HS-27A (cell line): ENCODE results near the gene PTGER1.
"Not testable (repeated sequence)": the region's sequence is repeated elsewhere in the genome, so short reads cannot be mapped to it uniquely, and the experiment has no call there.

Experiments
- DNase-seq: peaks from one replicate; pipeline ENCODE4 v3.0.0-alpha.2; 2012; ENCODE audit warnings: low read depth, missing footprints

PTGER1 gene

GRCh38 chr19:14473978-14474578 lies 1.1 kb downstream of the PTGER1 start:
- no peak for DNase-seq

DNA sequence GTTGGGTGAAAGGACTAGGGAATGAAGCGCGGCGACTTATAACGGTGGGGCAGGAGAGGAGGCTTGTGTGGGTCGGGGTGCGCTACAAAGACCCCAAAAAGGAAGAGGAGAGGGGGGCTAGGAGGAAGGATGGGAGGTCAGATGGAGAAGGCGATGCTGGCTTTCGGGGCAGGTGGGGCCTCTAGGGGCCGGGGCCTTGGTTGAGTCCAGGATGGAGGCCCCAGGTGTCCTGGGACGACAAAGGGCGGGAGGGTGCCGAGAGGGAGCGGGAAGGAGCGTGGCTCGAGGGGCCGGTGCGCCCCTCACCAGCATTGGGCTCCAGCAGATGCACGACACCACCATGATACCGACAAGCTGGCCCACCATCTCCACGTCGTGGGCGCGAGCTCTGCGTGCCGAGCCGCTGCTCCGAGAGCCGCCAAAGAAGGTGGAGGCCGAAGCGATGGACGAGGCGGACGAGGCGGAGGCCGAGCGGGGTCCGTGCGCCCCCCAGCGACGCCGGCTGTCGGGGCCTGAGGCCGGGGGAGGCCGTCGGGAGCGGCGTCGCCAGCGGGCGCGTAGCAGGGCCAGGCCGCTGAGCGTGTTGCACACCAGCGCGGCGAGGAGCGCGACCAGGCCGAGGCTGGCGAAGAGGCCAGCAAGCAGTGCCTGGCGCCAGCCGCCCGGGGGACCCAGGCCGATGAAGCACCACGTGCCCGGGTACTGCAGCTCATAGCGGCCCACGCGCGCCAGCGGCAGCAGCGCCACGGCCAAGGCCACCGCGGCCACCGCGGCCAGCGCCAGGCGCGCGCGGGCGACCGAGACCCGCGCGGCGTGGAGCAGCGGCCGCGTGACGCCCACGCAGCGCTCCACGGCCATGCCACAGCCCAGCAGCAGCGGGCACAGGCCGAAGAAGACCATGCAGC lies 1.8 kb downstream of the PTGER1 start:
- DNase-seq, result no peak

DNA sequence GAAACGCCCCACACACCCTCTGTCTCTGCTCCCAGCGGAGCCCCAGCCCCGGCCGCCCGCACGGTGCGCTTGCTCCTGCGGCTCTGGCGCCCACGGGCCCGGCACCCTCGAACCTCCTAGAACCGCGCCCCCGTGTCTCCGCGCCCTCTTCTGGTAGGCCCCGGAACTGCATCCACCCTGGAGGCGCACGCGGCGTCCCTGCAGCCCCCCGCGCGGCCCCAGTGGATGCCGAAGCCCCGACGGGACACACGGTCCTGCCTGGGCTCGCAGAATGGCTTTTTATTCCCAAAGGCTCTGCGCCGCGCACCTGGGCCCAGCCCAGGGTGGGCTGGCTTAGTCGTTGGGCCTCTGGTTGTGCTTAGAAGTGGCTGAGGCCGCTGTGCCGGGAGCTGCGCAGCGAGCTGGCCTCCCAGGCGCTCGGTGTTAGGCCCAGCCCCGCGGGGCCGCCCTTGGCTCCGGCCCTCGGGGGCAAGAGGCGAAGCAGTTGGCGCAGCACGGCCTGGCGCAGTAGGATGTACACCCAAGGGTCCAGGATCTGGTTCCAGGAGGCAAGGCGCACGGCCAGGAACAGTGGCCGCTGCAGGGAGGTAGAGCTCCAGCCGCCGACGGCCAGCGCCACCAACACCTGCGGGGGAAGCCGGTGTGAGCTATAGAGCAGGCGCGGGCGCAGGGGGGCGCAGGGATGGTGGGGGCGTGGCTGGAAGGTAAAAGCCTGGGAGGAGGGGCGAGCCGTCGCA lies 2.8 kb downstream of the PTGER1 start:
- DNase-seq, result no peak

DNA sequence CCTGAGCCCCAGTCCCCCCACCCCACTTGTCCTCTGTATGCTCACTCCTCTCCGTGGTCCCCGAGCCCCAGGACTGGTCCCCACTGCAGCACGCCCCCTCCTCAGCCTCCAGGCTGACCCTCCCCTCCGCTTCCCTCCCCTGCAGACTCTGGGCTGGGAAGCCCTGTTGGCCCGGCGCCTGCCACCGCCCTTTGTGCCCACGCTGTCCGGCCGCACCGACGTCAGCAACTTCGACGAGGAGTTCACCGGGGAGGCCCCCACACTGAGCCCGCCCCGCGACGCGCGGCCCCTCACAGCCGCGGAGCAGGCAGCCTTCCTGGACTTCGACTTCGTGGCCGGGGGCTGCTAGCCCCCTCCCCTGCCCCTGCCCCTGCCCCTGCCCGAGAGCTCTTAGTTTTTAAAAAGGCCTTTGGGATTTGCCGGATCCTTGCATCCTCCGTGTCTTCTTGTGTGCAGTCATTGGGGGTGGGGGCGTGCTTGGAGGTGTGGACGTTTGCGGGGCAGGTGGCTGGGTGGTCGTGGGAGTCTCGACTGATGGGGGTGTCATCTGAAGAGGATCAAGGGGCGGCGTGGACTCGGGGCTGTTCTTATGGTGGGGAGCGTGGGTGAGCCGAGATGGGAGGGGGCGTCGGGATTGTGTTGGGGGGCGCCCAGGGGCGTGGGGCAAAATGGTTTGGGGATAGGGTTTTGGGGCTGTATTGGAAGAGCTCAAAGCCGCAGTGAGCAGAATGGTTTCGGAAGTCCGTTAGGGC lies 3.5 kb downstream of the PTGER1 start:
- no peak for DNase-seq

DNA sequence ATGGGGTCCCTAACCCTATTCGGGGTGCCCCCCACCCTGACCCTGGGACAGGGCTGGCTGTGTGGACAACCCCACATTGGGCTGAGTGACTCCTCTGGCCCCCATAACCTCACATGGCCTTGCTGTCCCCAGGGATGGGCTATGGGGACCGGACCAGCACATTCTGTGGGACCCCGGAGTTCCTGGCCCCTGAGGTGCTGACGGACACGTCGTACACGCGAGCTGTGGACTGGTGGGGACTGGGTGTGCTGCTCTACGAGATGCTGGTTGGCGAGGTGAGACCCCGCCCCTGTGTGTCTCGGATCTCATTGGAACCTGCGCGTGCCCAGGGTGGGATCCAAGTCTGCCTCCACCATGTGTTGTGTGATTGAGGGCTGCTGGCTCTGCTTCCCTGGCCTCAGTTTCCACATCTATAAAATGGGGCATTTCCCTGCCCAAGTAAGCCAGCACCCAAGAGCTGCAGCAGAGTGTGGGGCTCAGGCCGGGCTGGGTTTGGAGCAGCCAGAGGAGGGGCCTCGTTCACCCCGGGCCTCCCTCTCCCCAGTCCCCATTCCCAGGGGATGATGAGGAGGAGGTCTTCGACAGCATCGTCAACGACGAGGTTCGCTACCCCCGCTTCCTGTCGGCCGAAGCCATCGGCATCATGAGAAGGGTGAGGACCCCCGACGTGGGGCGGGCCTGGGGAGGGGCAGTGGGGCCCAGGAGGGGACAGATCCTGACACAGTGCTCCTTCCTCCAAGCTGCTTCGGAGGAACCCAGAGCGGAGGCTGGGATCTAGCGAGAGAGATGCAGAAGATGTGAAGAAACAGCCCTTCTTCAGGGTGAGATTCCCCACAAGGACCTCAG lies 4.9 kb downstream of the PTGER1 start:
- DNase-seq, result no peak

DNA sequence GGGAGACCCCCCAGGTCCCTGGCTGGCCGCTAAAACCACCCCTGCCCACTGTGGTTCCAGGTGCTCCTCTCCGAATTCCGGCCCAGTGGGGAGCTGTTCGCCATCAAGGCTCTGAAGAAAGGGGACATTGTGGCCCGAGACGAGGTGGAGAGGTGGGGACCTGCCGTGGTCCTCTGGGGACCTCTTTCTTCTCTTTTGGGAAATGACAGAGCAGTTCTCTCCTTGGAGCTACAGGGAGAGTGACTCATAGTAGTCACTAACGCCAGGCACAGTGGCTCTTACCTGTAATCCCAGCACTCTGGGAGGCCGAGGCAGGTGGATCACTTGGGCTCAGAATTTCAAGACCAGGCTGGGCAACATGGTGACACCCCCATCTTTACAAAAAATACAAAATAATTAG lies 7.3 kb downstream of the PTGER1 start:
- no peak for DNase-seq

GRCh38 chr19:14467391-14467790 lies 7.8 kb downstream of the PTGER1 start:
- no peak for DNase-seq

DNA sequence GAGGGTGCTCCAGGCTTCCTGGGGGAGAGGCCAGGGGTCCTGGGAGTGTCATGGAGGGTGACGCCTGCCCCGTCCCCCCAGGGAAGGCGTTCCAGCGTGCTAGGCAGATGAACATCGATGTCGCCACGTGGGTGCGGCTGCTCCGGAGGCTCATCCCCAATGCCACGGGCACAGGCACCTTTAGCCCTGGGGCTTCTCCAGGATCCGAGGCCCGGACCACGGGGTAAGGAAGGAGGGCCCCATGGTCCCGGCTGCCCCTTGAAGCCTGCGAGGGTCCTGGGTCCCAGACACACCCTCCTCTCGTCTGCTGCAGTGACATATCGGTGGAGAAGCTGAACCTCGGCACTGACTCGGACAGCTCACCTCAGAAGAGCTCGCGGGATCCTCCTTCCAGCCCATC lies 11.4 kb downstream of the PTGER1 start:
- no peak for DNase-seq

GRCh38 chr19:14462401-14462800 lies 12.8 kb downstream of the PTGER1 start:
- DNase-seq, result not testable (repeated sequence)

DNA sequence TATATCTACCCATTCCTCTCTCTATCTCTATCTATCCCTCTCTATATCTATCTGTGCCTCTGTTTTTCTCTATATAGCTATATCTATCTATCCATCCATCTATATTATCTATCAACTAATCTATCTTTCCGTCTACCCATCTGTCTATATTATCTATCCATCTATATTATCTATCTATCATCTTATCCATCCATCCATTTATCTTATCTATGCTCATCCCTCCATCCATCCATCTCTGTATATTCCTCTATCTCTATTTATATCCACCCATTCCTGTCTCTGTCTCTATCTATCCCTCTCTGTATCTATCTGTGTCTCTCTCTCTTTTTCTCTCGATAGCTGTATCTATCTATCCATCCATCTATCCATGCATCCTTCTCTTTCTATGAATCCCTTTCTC lies 14.2 kb downstream of the PTGER1 start:
- no peak for DNase-seq

- no peak for DNase-seq
These were observed 15.5 kb downstream of the PTGER1 start for GRCh38 chr19:14459703-14460102.

DNA sequence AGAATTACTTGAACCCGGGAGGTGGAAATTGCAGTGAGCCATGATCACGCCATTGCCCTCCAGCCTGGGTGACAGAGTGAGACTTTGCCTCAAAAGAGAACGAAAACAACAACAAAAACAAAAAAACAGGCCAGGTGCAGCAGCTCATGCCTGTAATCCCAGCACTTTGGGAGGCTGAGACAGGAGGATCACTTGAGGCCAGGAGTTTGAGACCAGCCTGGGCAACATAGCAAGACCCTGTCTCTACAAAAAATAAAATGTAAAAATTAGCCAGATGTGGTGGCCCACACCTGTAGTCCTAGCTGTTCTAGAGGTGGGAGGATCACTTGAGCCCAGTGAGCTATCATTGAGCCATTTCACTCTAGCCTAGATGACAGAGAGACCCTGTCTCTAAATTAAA lies 22.9 kb downstream of the PTGER1 start:
- DNase-seq, result not testable (repeated sequence)

- DNase-seq, result no peak
These were observed 24.3 kb downstream of the PTGER1 start for GRCh38 chr19:14450876-14451275.

- DNase-seq, result no peak
These were observed 24.8 kb downstream of the PTGER1 start for GRCh38 chr19:14450168-14450874.

GRCh38 chr19:14449321-14449720 lies 25.8 kb downstream of the PTGER1 start:
- no peak for DNase-seq

DNA sequence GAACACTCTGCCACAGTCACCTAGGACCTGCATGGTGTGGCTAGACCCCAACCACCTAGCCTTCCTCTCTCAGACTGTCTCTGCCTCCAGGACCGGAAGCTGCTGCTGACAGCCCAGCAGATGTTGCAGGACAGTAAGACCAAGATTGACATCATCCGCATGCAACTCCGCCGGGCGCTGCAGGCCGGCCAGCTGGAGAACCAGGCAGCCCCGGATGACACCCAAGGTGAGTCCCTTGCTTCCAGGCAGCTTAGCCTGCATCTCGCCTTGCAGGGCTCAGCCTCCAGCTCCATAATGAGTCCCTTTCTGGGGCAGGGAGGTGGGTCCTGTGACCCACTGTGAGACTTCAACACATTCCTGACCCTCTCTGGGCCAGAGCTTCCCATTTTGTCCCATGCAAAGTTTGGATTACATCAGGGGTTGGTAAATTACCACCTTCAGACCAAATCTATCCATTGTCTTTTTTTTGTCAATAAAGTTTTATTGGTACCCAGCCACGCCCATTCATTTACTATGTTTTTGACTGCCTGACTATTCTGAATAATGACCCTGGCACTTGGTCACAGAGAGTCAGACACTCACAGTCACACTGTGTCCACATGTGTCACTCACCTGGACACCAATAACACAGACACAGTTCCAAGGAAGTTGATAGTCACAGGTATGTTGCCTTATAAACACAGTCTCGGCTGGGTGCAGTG lies 28.7 kb downstream of the PTGER1 start:
- no peak for DNase-seq

- no peak for DNase-seq
These were observed 31.4 kb downstream of the PTGER1 start for GRCh38 chr19:14443632-14444216.

DNA sequence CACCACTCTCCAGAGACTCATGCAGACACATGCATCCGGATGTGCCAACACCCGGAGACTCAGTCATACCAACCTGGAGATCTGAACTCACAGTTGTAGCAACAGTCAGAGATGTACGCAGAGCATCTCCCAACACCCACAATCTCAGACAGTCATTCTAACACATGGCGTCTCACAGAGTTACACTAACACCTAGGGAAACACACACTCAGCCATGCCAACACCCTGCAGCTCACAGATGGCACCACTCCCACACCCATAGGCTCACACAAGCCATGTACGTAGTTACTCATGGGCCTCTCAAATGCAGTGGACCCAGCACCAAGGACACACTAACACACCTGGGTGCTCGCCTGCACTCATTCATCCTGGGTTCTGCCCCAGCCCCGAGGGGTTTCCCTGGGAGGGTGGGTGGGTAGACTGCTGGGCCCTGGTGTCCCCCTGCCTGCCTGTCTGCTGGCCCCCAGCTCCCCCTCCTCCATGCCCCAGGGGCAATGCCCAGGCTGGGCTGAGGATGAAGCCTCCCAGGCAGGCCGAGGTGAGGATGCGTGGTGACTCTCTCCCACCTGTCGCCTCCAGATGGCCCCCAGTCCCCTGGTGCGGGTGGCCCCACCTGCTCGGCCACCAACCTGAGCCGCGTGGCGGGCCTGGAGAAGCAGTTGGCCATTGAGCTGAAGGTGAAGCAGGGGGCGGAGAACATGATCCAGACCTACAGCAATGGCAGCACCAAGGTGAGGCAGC lies 32.1 kb downstream of the PTGER1 start:
- DNase-seq, result no peak
